ENCODE data around the gene OASL. TPM values are rescaled to one million over a fixed set of nuclear protein-coding genes. Genes with fewer than 3 reads are reported as not detected.
A peak's percentile ranks its signal among the peaks of the same experiment; 100 is the strongest.

OASL gene
- polyA plus RNA-seq, 1 of the 3 experiments (the other 2 are of a cell fraction) = 0.41 TPM

- no peak overlapping the region for H2AFZ ChIP-seq (ENCODE audit: low read depth)
- DNase-seq = no peak
- ChIA-PET POLR2A (no interaction called here), CTCF (interaction anchor here (0.8 to 2.1 kb wide), 5 partner anchors 28 to 214 kb away, joined by 3 to 5 read pairs (median 3); no protein-coding TSS in a partner anchor)
- H4K20me1 ChIP-seq (ENCODE audit: insufficient read depth) = no peaks in the 10 kb centered on the region
- no peak overlapping the region for H3K9ac ChIP-seq
- no peak overlapping the region for H3K4me2 ChIP-seq
- peaks cover 7% of the 10 kb centered on the region for H3K79me2 ChIP-seq (ENCODE audit: insufficient read depth)
- H3K4me3 ChIP-seq (ENCODE audit: low read depth in 2 of 2, low read length in 1 of 2) = no peak overlapping the region
- H3K27me3 ChIP-seq (ENCODE audit: insufficient read depth) = no peaks in the 10 kb centered on the region
- no peaks in the 10 kb centered on the region for H3K9me2 ChIP-seq
- no peak for TF ChIP-seq REST (IDR thresholded peaks at IDR 0.05; ENCODE audit: low read depth, low read length)
- TF ChIP-seq CHD2 (IDR thresholded peaks at IDR 0.05; ENCODE audit: low read length, partially characterized antibody) = no peak
- peak; percentile 53 for TF ChIP-seq RAD21 (IDR thresholded peaks at IDR 0.05; ENCODE audit: low read length)
- peak; percentile 55 for TF ChIP-seq CTCF (IDR thresholded peaks at IDR 0.05)
- no peak; the same call in 1 of the 2 replicates for TF ChIP-seq SMC3 (IDR thresholded peaks at IDR 0.05; ENCODE audit: low read depth, low read length)
- no peak for TF ChIP-seq EZH2phosphoT487 (IDR thresholded peaks at IDR 0.05; ENCODE audit: borderline replicate concordance, low read depth)
- no peak for TF ChIP-seq GABPA (IDR thresholded peaks at IDR 0.05; ENCODE audit: low read depth)
- peaks cover 3% of the 10 kb centered on the region for H3F3A ChIP-seq (replicated peaks; ENCODE audit: insufficient read depth)
- H3K4me1 ChIP-seq (ENCODE audit: control insufficient read depth in 1 of 2, insufficient read depth in 2 of 2, low read depth in 1 of 2, low read length in 1 of 2) = no peaks in the 10 kb centered on the region; a peak in 1 of 4 replicates
- H3K27ac ChIP-seq (ENCODE audit: low read depth in 2 of 2, low read length in 1 of 2) = no peak overlapping the region
- H3K36me3 ChIP-seq (replicated peaks in 1 of 2; ENCODE audit: control insufficient read depth in 1 of 2, insufficient read depth in 2 of 2, low read length in 1 of 2) = peaks cover 19 to 23% of the 10 kb centered on the region in 2 experiments
- WGBS (ENCODE audit: low lambda C conversion rate) = 75% methylated on average over 10 of the region's 10 CpGs
- no peaks in the 10 kb centered on the region for H3K9me3 ChIP-seq
These were observed 29.3 kb downstream of the OASL start for GRCh38 chr12:121009741-121010140.

GRCh38 chr12:121008347-121009098 lies 30.5 kb downstream of the OASL start:
- no peaks in the 10 kb centered on the region for H3K9me2 ChIP-seq
- H3K4me3 ChIP-seq (ENCODE audit: low read depth in 2 of 2, low read length in 1 of 2) = no peak overlapping the region
- H3F3A ChIP-seq (replicated peaks; ENCODE audit: insufficient read depth) = peaks cover 3% of the 10 kb centered on the region
- no peaks in the 10 kb centered on the region for H3K27me3 ChIP-seq (ENCODE audit: insufficient read depth)
- WGBS (ENCODE audit: low lambda C conversion rate) = 98% methylated on average over 8 of the region's 8 CpGs
- H3K27ac ChIP-seq (ENCODE audit: low read depth in 2 of 2, low read length in 1 of 2) = no peak overlapping the region
- no peak for TF ChIP-seq JUND (IDR thresholded peaks at IDR 0.05)
- no peak for TF ChIP-seq MEF2A (IDR thresholded peaks at IDR 0.05; ENCODE audit: borderline replicate concordance, low read depth)
- TF ChIP-seq FOXJ3 (CRISPR knock-in tag; IDR thresholded peaks at IDR 0.05) = no peak
- TF ChIP-seq RCOR1 (IDR thresholded peaks at IDR 0.05; ENCODE audit: low read length) = no peak
- TF ChIP-seq RFX5 (IDR thresholded peaks at IDR 0.05; ENCODE audit: low read length) = no peak
- TF ChIP-seq USF2 (IDR thresholded peaks at IDR 0.05; ENCODE audit: borderline replicate concordance, low read depth, low read length) = no peak
- no peak for TF ChIP-seq RXRA (IDR thresholded peaks at IDR 0.05; ENCODE audit: borderline replicate concordance, low read depth)
- no peak for TF ChIP-seq CHD2 (IDR thresholded peaks at IDR 0.05; ENCODE audit: low read length, partially characterized antibody)
- no peak for TF ChIP-seq POLR2AphosphoS5 (IDR thresholded peaks at IDR 0.05; ENCODE audit: low read depth, low read length)
- TF ChIP-seq MXI1 (IDR thresholded peaks at IDR 0.05; ENCODE audit: low read depth, low read length) = no peak
- no peak for TF ChIP-seq NRF1 (IDR thresholded peaks at IDR 0.05; ENCODE audit: low read depth, low read length)
- no peak for TF ChIP-seq NFIC (IDR thresholded peaks at IDR 0.05; ENCODE audit: borderline replicate concordance)
- TF ChIP-seq USF1 (IDR thresholded peaks at IDR 0.05; ENCODE audit: borderline replicate concordance, low read depth) = no peak
- no peak overlapping the region for H3K4me2 ChIP-seq
- no peaks in the 10 kb centered on the region for H3K79me2 ChIP-seq (ENCODE audit: insufficient read depth)
- peaks cover 24 to 35% of the 10 kb centered on the region in 2 experiments for H3K36me3 ChIP-seq (replicated peaks in 1 of 2; ENCODE audit: control insufficient read depth in 1 of 2, insufficient read depth in 2 of 2, low read length in 1 of 2)
- CTCF ChIA-PET = no interaction called here
- no peaks in the 10 kb centered on the region for H4K20me1 ChIP-seq (ENCODE audit: insufficient read depth)
- POLR2A ChIA-PET = no interaction called here
- no peaks in the 10 kb centered on the region for H3K9me3 ChIP-seq
- DNase-seq = no peak
- H3K9ac ChIP-seq = no peak overlapping the region
- H2AFZ ChIP-seq (ENCODE audit: low read depth) = no peak overlapping the region
- no peaks in the 10 kb centered on the region for H3K4me1 ChIP-seq (ENCODE audit: control insufficient read depth in 1 of 2, insufficient read depth in 2 of 2, low read depth in 1 of 2, low read length in 1 of 2)

Data from SK-N-SH (cell line).